AG09309 (cell line): ENCODE results near the gene YTHDF2.

Source experiments
- DNase-seq: peaks from one replicate; pipeline ENCODE4 v3.0.0-alpha.2; 2010; ENCODE audit warnings: low read depth
- H3K4me3 ChIP-seq: 2 replicates; pipeline ENCODE4 v1.5.1; 2011; ENCODE audit warnings: mild to moderate bottlenecking, low read depth, low read length, moderate library complexity; ENCODE audit not compliant: control insufficient read depth
- CTCF ChIP-seq: IDR thresholded peaks from 2 replicates; pipeline ENCODE4 v1.5.1; 2011; ENCODE audit warnings: mild to moderate bottlenecking, low read depth, low read length, inconsistent platforms; ENCODE audit not compliant: insufficient read depth, control insufficient read depth; ENCODE audit errors: missing control alignments

YTHDF2 gene

GRCh38 chr1:28819020-28819419, 82.3 kb downstream of the YTHDF2 start:
- TF ChIP-seq CTCF, result no peak
- DNase-seq, result no peak
- H3K4me3 ChIP-seq, result no peak overlapping the region
